HG03025 (cell line): ENCODE data around the gene CCNE1.
"Not testable (repeated sequence)": the region's sequence is repeated elsewhere in the genome, so short reads cannot be mapped to it uniquely, and the experiment has no call there.

Experiments used
- ATAC-seq: cut with Tn5 transposase; IDR thresholded peaks from one replicate; pipeline ENCODE4 v1.9.1; 2021; ENCODE audit warnings: mild to moderate bottlenecking, moderate library complexity; ENCODE audit not compliant: unreplicated experiment, low FRiP score

CCNE1 gene

GRCh38 chr19:29812080-29812880 is 489 bp downstream of the CCNE1 start:
- peak; percentile 16 for ATAC-seq

- no peak for ATAC-seq
Measured at GRCh38 chr19:29812881-29813275, 1.1 kb downstream of the CCNE1 start.

GRCh38 chr19:29813642-29814041 is 1.9 kb downstream of the CCNE1 start:
- ATAC-seq = no peak

GRCh38 chr19:29815231-29815630 is 3.4 kb downstream of the CCNE1 start:
- ATAC-seq = no peak

GRCh38 chr19:29817316-29817715 is 5.5 kb downstream of the CCNE1 start:
- ATAC-seq = no peak

GRCh38 chr19:29819300-29819699 is 7.5 kb downstream of the CCNE1 start:
- ATAC-seq = no peak

- ATAC-seq = no peak
Measured at GRCh38 chr19:29819986-29820385, 8.2 kb downstream of the CCNE1 start.

- ATAC-seq = no peak
Measured at GRCh38 chr19:29823581-29824330, 12.0 kb downstream of the CCNE1 start.

- ATAC-seq = not testable (repeated sequence)
Measured at GRCh38 chr19:29825263-29825662, 13.5 kb downstream of the CCNE1 start.

GRCh38 chr19:29831041-29831548 is 19.3 kb downstream of the CCNE1 start:
- no peak for ATAC-seq

GRCh38 chr19:29831686-29832085 is 19.9 kb downstream of the CCNE1 start:
- no peak for ATAC-seq

- no peak for ATAC-seq
Measured at GRCh38 chr19:29832801-29833200, 21.0 kb downstream of the CCNE1 start.

- ATAC-seq = no peak
Measured at GRCh38 chr19:29833614-29834261, 21.9 kb downstream of the CCNE1 start.

- no peak for ATAC-seq
Measured at GRCh38 chr19:29834991-29835846, 23.4 kb downstream of the CCNE1 start.

- peak; percentile 60 for ATAC-seq
Measured at GRCh38 chr19:29836409-29836825, 24.6 kb downstream of the CCNE1 start.

GRCh38 chr19:29837448-29837981 is 25.7 kb downstream of the CCNE1 start:
- ATAC-seq = peak; percentile 53

GRCh38 chr19:29837996-29838395 is 26.2 kb downstream of the CCNE1 start:
- no peak for ATAC-seq

- no peak for ATAC-seq
Measured at GRCh38 chr19:29840066-29840950, 28.5 kb downstream of the CCNE1 start.

- ATAC-seq = no peak
Measured at GRCh38 chr19:29841209-29841558, 29.4 kb downstream of the CCNE1 start.
